HEK293 (cell line): Measurements from ENCODE around the gene ZNF543.
A peak's percentile ranks its signal among the peaks of the same experiment; 100 is the strongest.

Experiments used
- KLF16 ChIP-seq: fragments of 450-650 bp; formaldehyde crosslinking; IDR thresholded peaks from 2 replicates; pipeline ENCODE4 v1.5.1; 2017; ENCODE audit warnings: missing biosample characterization, missing genetic modification characterization
- KLF7 ChIP-seq: fragments of 450-650 bp; formaldehyde crosslinking; IDR thresholded peaks from 2 replicates; pipeline ENCODE4 v1.5.1; 2016; ENCODE audit warnings: missing biosample characterization, missing genetic modification characterization, borderline replicate concordance
- MZF1 ChIP-seq: fragments of 450-650 bp; formaldehyde crosslinking; IDR thresholded peaks from 2 replicates; pipeline ENCODE4 v1.5.1; 2017; ENCODE audit warnings: missing biosample characterization, missing genetic modification characterization, borderline replicate concordance
- SCRT1 ChIP-seq: fragments of 450-650 bp; formaldehyde crosslinking; IDR thresholded peaks from 2 replicates; pipeline ENCODE4 v1.5.1; 2016; ENCODE audit warnings: missing biosample characterization, missing genetic modification characterization, borderline replicate concordance
- SP2 ChIP-seq: fragments of 450-650 bp; formaldehyde crosslinking; IDR thresholded peaks from 2 replicates; pipeline ENCODE4 v1.5.1; 2016; ENCODE audit warnings: missing biosample characterization, missing genetic modification characterization
- WT1 ChIP-seq: fragments of 450-650 bp; formaldehyde crosslinking; IDR thresholded peaks from 2 replicates; pipeline ENCODE4 v1.5.1; 2016; ENCODE audit warnings: missing biosample characterization, missing genetic modification characterization
- YY2 ChIP-seq: fragments of 450-650 bp; formaldehyde crosslinking; IDR thresholded peaks from 2 replicates; pipeline ENCODE4 v1.5.1; 2016; ENCODE audit warnings: missing biosample characterization, missing genetic modification characterization
- ZFHX2 ChIP-seq: fragments of 450-650 bp; formaldehyde crosslinking; conservative IDR thresholded peaks from 2 replicates; pipeline ENCODE4 v1.5.1; 2016; ENCODE audit warnings: missing biosample characterization, missing genetic modification characterization
- ZIC2 ChIP-seq: fragments of 450-650 bp; formaldehyde crosslinking; IDR thresholded peaks from 2 replicates; pipeline ENCODE4 v1.5.1; 2016; ENCODE audit warnings: missing biosample characterization, missing genetic modification characterization
- ZNF10 ChIP-seq: fragments of 450-650 bp; formaldehyde crosslinking; IDR thresholded peaks from 2 replicates; pipeline ENCODE4 v1.5.1; 2017; ENCODE audit warnings: missing biosample characterization, missing genetic modification characterization
- ZNF140 ChIP-seq: fragments of 450-650 bp; formaldehyde crosslinking; IDR thresholded peaks from 2 replicates; pipeline ENCODE4 v1.5.1; 2016; ENCODE audit warnings: missing biosample characterization, missing genetic modification characterization
- ZNF169 ChIP-seq: fragments of 450-650 bp; formaldehyde crosslinking; IDR thresholded peaks from 2 replicates; pipeline ENCODE4 v1.5.1; 2016; ENCODE audit warnings: missing biosample characterization, missing genetic modification characterization
- ZNF184 ChIP-seq: fragments of 450-650 bp; IDR thresholded peaks from 2 replicates; pipeline ENCODE4 v1.5.1; 2018; ENCODE audit warnings: missing biosample characterization, mild to moderate bottlenecking, missing genetic modification characterization
- ZNF19 ChIP-seq: fragments of 450-650 bp; formaldehyde crosslinking; IDR thresholded peaks from 2 replicates; pipeline ENCODE4; 2016; ENCODE audit warnings: missing biosample characterization, missing genetic modification characterization, low read depth
- ZNF221 ChIP-seq: fragments of 450-650 bp; formaldehyde crosslinking; IDR thresholded peaks from 2 replicates; pipeline ENCODE4 v1.5.1; 2017; ENCODE audit warnings: missing biosample characterization, missing genetic modification characterization, borderline replicate concordance
- ZNF335 ChIP-seq: fragments of 450-650 bp; formaldehyde crosslinking; conservative IDR thresholded peaks from 2 replicates; pipeline ENCODE4 v1.5.1; 2016; ENCODE audit warnings: missing biosample characterization, missing genetic modification characterization
- ZNF391 ChIP-seq: fragments of 450-650 bp; formaldehyde crosslinking; IDR thresholded peaks from 2 replicates; pipeline ENCODE4 v1.5.1; 2016; ENCODE audit warnings: low read depth, missing biosample characterization, missing genetic modification characterization, borderline replicate concordance
- ZNF423 ChIP-seq: fragments of 450-650 bp; formaldehyde crosslinking; IDR thresholded peaks from 2 replicates; pipeline ENCODE4 v1.5.1; 2016; ENCODE audit warnings: missing biosample characterization, missing genetic modification characterization
- ZNF549 ChIP-seq: fragments of 450-650 bp; IDR thresholded peaks from 2 replicates; pipeline ENCODE4 v1.5.1; 2018; ENCODE audit warnings: missing biosample characterization, missing genetic modification characterization, mild to moderate bottlenecking, inconsistent platforms, moderate library complexity
- ZNF600 ChIP-seq: fragments of 450-650 bp; formaldehyde crosslinking; IDR thresholded peaks from 2 replicates; pipeline ENCODE4 v1.5.1; 2016; ENCODE audit warnings: missing biosample characterization, missing genetic modification characterization
- ZNF660 ChIP-seq: fragments of 450-650 bp; IDR thresholded peaks from 2 replicates; pipeline ENCODE4 v1.5.1; 2018; ENCODE audit warnings: missing biosample characterization, mild to moderate bottlenecking, missing genetic modification characterization
- TF ChIP-seq, protein P1 (sequence below): fragments of 450-650 bp; formaldehyde crosslinking; IDR thresholded peaks from 2 replicates; pipeline ENCODE4 v1.5.1; 2017; ENCODE audit warnings: missing biosample characterization, missing genetic modification characterization
- TF ChIP-seq, protein P2 (sequence below): fragments of 450-650 bp; formaldehyde crosslinking; IDR thresholded peaks from 2 replicates; pipeline ENCODE4 v1.5.1; 2016; ENCODE audit warnings: missing biosample characterization, missing genetic modification characterization
- TF ChIP-seq, protein P3 (sequence below): fragments of 450-650 bp; formaldehyde crosslinking; IDR thresholded peaks from 2 replicates; pipeline ENCODE4 v1.5.1; 2016; ENCODE audit warnings: missing biosample characterization, missing genetic modification characterization
- TF ChIP-seq, protein P4 (sequence below): fragments of 450-650 bp; formaldehyde crosslinking; IDR thresholded peaks from 2 replicates; pipeline ENCODE4 v1.5.1; 2016; ENCODE audit warnings: missing biosample characterization, missing genetic modification characterization
- TF ChIP-seq, protein P5 (sequence below): fragments of 450-650 bp; formaldehyde crosslinking; IDR thresholded peaks from 2 replicates; pipeline ENCODE4 v1.5.1; 2017; ENCODE audit warnings: missing biosample characterization, missing genetic modification characterization
- TF ChIP-seq, protein P6 (sequence below): fragments of 450-650 bp; formaldehyde crosslinking; IDR thresholded peaks from 2 replicates; pipeline ENCODE4 v1.5.1; 2016; ENCODE audit warnings: missing biosample characterization, missing genetic modification characterization, low read depth

The ZNF543 gene

DNA sequence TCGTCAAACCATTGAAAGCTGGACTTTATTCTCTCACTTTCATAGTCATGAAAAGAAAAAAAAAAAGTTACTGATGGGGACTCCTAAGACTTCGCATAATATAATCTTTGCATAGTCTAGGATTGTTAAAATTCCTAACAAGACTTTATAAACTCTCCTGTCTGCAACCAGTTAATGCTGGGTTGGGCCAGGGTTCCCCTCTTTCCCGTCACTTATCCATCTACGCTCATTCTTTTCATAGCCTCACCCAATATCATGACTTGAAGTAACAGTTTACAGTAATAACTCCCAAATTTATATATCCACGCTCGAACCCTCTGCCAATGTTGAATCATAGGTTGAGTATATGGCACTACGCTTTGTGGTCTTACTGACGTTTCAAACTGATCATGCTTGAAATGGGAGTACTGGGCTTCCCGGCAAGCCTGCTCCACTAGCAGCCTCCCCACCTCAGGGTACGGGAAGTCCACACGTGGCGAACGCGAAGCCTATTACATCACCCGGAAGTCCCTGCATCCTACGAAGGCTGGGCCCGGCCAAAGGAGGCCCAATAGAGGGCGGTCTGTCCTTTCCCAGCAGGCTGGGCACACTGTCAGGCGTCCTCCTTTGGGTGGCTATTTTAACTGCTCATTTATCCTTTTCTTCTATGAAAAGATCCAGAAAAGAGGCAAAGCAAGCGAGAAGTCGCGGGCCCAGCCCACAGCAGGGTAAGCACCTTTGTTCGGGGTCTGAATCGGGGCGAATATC lies 40.7 kb upstream of the ZNF543 start (continued):
- TF ChIP-seq ZNF221 (tag by site-specific recombination): no peak
- peak; percentile 95 for TF ChIP-seq ZNF335 (tag by site-specific recombination)
- TF ChIP-seq, protein P1, sequence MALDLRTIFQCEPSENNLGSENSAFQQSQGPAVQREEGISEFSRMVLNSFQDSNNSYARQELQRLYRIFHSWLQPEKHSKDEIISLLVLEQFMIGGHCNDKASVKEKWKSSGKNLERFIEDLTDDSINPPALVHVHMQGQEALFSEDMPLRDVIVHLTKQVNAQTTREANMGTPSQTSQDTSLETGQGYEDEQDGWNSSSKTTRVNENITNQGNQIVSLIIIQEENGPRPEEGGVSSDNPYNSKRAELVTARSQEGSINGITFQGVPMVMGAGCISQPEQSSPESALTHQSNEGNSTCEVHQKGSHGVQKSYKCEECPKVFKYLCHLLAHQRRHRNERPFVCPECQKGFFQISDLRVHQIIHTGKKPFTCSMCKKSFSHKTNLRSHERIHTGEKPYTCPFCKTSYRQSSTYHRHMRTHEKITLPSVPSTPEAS (tag by site-specific recombination): no peak
- peak; percentile 85; the same call in 1 of the 2 replicates for TF ChIP-seq ZNF660
- TF ChIP-seq ZNF549 (tag by site-specific recombination): no peak
- TF ChIP-seq ZNF10 (tag by site-specific recombination): 0 out of 2 replicates have a peak, but pooled peaks have one; percentile 8
- no peak for TF ChIP-seq ZNF184 (tag by site-specific recombination)
- no peak for TF ChIP-seq MZF1 (tag by site-specific recombination)
- peak; percentile 18; the same call in 1 of the 2 replicates for TF ChIP-seq KLF16
- no peak for TF ChIP-seq WT1 (tag by site-specific recombination)
- TF ChIP-seq ZFHX2 (tag by site-specific recombination): no peak
- TF ChIP-seq ZNF19 (tag by site-specific recombination): no peak
- TF ChIP-seq, protein P2, sequence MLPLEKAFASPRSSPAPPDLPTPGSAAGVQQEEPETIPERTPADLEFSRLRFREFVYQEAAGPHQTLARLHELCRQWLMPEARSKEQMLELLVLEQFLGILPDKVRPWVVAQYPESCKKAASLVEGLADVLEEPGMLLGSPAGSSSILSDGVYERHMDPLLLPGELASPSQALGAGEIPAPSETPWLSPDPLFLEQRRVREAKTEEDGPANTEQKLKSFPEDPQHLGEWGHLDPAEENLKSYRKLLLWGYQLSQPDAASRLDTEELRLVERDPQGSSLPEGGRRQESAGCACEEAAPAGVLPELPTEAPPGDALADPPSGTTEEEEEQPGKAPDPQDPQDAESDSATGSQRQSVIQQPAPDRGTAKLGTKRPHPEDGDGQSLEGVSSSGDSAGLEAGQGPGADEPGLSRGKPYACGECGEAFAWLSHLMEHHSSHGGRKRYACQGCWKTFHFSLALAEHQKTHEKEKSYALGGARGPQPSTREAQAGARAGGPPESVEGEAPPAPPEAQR: no peak
- TF ChIP-seq, protein P3, sequence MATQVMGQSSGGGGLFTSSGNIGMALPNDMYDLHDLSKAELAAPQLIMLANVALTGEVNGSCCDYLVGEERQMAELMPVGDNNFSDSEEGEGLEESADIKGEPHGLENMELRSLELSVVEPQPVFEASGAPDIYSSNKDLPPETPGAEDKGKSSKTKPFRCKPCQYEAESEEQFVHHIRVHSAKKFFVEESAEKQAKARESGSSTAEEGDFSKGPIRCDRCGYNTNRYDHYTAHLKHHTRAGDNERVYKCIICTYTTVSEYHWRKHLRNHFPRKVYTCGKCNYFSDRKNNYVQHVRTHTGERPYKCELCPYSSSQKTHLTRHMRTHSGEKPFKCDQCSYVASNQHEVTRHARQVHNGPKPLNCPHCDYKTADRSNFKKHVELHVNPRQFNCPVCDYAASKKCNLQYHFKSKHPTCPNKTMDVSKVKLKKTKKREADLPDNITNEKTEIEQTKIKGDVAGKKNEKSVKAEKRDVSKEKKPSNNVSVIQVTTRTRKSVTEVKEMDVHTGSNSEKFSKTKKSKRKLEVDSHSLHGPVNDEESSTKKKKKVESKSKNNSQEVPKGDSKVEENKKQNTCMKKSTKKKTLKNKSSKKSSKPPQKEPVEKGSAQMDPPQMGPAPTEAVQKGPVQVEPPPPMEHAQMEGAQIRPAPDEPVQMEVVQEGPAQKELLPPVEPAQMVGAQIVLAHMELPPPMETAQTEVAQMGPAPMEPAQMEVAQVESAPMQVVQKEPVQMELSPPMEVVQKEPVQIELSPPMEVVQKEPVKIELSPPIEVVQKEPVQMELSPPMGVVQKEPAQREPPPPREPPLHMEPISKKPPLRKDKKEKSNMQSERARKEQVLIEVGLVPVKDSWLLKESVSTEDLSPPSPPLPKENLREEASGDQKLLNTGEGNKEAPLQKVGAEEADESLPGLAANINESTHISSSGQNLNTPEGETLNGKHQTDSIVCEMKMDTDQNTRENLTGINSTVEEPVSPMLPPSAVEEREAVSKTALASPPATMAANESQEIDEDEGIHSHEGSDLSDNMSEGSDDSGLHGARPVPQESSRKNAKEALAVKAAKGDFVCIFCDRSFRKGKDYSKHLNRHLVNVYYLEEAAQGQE (tag by site-specific recombination): no peak
- no peak for TF ChIP-seq SCRT1
- no peak for TF ChIP-seq ZNF600 (tag by site-specific recombination)
- no peak for TF ChIP-seq ZNF391 (tag by site-specific recombination)
- TF ChIP-seq, protein P4, sequence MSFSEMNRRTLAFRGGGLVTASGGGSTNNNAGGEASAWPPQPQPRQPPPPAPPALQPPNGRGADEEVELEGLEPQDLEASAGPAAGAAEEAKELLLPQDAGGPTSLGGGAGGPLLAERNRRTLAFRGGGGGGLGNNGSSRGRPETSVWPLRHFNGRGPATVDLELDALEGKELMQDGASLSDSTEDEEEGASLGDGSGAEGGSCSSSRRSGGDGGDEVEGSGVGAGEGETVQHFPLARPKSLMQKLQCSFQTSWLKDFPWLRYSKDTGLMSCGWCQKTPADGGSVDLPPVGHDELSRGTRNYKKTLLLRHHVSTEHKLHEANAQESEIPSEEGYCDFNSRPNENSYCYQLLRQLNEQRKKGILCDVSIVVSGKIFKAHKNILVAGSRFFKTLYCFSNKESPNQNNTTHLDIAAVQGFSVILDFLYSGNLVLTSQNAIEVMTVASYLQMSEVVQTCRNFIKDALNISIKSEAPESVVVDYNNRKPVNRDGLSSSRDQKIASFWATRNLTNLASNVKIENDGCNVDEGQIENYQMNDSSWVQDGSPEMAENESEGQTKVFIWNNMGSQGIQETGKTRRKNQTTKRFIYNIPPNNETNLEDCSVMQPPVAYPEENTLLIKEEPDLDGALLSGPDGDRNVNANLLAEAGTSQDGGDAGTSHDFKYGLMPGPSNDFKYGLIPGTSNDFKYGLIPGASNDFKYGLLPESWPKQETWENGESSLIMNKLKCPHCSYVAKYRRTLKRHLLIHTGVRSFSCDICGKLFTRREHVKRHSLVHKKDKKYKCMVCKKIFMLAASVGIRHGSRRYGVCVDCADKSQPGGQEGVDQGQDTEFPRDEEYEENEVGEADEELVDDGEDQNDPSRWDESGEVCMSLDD (tag by site-specific recombination): 0 out of 2 replicates have a peak, but pooled peaks have one; percentile 7
- TF ChIP-seq KLF7 (tag by site-specific recombination): no peak
- no peak for TF ChIP-seq ZNF140
- no peak for TF ChIP-seq ZNF423 (tag by site-specific recombination)
- TF ChIP-seq ZIC2 (tag by site-specific recombination): no peak
- TF ChIP-seq, protein P5, sequence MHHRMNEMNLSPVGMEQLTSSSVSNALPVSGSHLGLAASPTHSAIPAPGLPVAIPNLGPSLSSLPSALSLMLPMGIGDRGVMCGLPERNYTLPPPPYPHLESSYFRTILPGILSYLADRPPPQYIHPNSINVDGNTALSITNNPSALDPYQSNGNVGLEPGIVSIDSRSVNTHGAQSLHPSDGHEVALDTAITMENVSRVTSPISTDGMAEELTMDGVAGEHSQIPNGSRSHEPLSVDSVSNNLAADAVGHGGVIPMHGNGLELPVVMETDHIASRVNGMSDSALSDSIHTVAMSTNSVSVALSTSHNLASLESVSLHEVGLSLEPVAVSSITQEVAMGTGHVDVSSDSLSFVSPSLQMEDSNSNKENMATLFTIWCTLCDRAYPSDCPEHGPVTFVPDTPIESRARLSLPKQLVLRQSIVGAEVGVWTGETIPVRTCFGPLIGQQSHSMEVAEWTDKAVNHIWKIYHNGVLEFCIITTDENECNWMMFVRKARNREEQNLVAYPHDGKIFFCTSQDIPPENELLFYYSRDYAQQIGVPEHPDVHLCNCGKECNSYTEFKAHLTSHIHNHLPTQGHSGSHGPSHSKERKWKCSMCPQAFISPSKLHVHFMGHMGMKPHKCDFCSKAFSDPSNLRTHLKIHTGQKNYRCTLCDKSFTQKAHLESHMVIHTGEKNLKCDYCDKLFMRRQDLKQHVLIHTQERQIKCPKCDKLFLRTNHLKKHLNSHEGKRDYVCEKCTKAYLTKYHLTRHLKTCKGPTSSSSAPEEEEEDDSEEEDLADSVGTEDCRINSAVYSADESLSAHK (tag by site-specific recombination): no peak
- TF ChIP-seq YY2 (tag by site-specific recombination): no peak
- TF ChIP-seq, protein P6, sequence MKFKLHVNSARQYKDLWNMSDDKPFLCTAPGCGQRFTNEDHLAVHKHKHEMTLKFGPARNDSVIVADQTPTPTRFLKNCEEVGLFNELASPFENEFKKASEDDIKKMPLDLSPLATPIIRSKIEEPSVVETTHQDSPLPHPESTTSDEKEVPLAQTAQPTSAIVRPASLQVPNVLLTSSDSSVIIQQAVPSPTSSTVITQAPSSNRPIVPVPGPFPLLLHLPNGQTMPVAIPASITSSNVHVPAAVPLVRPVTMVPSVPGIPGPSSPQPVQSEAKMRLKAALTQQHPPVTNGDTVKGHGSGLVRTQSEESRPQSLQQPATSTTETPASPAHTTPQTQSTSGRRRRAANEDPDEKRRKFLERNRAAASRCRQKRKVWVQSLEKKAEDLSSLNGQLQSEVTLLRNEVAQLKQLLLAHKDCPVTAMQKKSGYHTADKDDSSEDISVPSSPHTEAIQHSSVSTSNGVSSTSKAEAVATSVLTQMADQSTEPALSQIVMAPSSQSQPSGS (tag by site-specific recombination): 0 out of 2 replicates have a peak, but pooled peaks have one; percentile 14
- TF ChIP-seq SP2 (tag by site-specific recombination): peak; percentile 17
- TF ChIP-seq ZNF169 (tag by site-specific recombination): no peak
